ENCODE data around the gene IMPG2. TPM values are rescaled to one million over a fixed set of nuclear protein-coding genes. Genes with fewer than 3 reads are reported as not detected.

The IMPG2 gene
- total RNA-seq, 2 experiments from 2014 or later, result 0.03 TPM; not detected in 1

DNA sequence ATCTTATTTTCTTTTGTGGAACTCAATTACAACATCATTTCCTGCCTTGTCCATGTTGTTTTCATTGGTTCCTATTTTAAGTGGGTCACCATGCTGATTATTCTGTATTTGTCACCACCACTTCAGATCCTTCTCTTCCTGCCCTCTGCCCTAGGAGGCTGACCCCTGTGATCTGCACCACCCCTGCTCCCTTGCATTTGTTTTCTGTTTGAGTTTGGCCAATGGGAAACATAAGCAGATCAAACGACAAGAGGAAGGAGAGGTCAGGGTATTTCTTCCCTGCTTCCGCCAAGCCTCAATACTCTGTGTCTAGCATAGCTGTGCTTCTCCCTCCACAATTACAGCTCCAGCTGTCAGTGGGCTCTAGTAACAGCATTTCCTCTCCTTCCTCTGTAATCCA lies 71.6 kb downstream of the IMPG2 start:
- no peak overlapping the region for H3K4me3 ChIP-seq (ENCODE audit: low read depth, low read length, poor library complexity, severe bottlenecking)
- DNase-seq (ENCODE audit: low spot score), result no peak
- no peaks in the 10 kb centered on the region for H3K79me2 ChIP-seq (ENCODE audit: insufficient read depth, low read depth, low read length)
- H2AFZ ChIP-seq (ENCODE audit: low read length), result no peak overlapping the region
- no peaks in the 10 kb centered on the region for H4K20me1 ChIP-seq (ENCODE audit: insufficient read depth, low read length)
- POLR2A ChIA-PET, result no interaction called here
- no peaks in the 10 kb centered on the region for H3K36me3 ChIP-seq (ENCODE audit: insufficient read depth, low read length)
- CTCF ChIA-PET (ENCODE audit: unreplicated experiment), result no interaction called here
- no peaks in the 10 kb centered on the region for H3K9me3 ChIP-seq (ENCODE audit: low read length)
- H3K4me2 ChIP-seq (ENCODE audit: low read length), result no peak overlapping the region
- BruUV-seq (replicated peaks), result no TSS peak
- intact Hi-C loops (cut with micrococcal nuclease; ENCODE audit: unreplicated experiment), result no loop called here
- H3K9me2 ChIP-seq (ENCODE audit: insufficient read depth, low read length), result no peaks in the 10 kb centered on the region
- H3K27ac ChIP-seq (ENCODE audit: low read depth, low read length, poor library complexity, severe bottlenecking), result no peak overlapping the region
- TF ChIP-seq, protein P1, sequence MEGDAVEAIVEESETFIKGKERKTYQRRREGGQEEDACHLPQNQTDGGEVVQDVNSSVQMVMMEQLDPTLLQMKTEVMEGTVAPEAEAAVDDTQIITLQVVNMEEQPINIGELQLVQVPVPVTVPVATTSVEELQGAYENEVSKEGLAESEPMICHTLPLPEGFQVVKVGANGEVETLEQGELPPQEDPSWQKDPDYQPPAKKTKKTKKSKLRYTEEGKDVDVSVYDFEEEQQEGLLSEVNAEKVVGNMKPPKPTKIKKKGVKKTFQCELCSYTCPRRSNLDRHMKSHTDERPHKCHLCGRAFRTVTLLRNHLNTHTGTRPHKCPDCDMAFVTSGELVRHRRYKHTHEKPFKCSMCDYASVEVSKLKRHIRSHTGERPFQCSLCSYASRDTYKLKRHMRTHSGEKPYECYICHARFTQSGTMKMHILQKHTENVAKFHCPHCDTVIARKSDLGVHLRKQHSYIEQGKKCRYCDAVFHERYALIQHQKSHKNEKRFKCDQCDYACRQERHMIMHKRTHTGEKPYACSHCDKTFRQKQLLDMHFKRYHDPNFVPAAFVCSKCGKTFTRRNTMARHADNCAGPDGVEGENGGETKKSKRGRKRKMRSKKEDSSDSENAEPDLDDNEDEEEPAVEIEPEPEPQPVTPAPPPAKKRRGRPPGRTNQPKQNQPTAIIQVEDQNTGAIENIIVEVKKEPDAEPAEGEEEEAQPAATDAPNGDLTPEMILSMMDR (conservative IDR thresholded peaks at IDR 0.05; ENCODE audit: low read length), result no peak
- no peaks in the 10 kb centered on the region for H3K4me1 ChIP-seq (ENCODE audit: insufficient read depth, low read length, poor library complexity, severe bottlenecking)

DNA sequence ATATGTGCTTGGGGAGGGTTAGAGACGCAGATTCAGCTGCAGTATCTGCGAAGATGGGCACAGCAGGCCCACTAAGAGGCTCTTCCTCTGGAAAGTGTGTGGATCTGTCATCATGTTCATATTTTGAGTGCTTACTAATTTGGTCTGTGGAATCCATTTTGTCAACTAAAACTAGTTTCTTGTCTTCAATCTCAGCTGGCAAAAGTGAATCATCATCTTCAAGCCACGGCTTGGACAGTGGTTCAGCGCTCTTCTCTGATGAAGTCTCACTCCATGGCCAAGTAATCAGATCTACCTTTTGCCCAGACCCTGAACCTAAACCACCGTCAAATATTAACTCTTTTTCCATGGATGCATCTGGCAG lies 76.2 kb downstream of the IMPG2 start:
- ChIA-PET POLR2A (no interaction called here), CTCF (ENCODE audit: unreplicated experiment) (no interaction called here)
- Histone ChIP-seq H3K4me2 (ENCODE audit: low read length) (no peak overlapping the region), H3K4me1 (ENCODE audit: insufficient read depth, low read length, poor library complexity, severe bottlenecking) (no peaks in the 10 kb centered on the region), H3K27ac (ENCODE audit: low read depth, low read length, poor library complexity, severe bottlenecking) (no peak overlapping the region), H3K36me3 (ENCODE audit: insufficient read depth, low read length) (no peaks in the 10 kb centered on the region), H3K4me3 (ENCODE audit: low read depth, low read length, poor library complexity, severe bottlenecking) (no peak overlapping the region), H3K9me3 (ENCODE audit: low read length) (no peaks in the 10 kb centered on the region), H4K20me1 (ENCODE audit: insufficient read depth, low read length) (no peaks in the 10 kb centered on the region), H2AFZ (ENCODE audit: low read length) (no peak overlapping the region), H3K9me2 (ENCODE audit: insufficient read depth, low read length) (no peaks in the 10 kb centered on the region), H3K79me2 (ENCODE audit: insufficient read depth, low read depth, low read length) (no peaks in the 10 kb centered on the region)
- intact Hi-C loops (cut with micrococcal nuclease; ENCODE audit: unreplicated experiment), result no loop called here
- no TSS peak for BruUV-seq (replicated peaks)
- DNase-seq (ENCODE audit: low spot score), result no peak
- TF ChIP-seq, protein P1 (conservative IDR thresholded peaks at IDR 0.05; ENCODE audit: low read length), result no peak
- TF ChIP-seq EZH2phosphoT487 (IDR thresholded peaks at IDR 0.05; ENCODE audit: borderline replicate concordance, low read depth, low read length), result no peak

DNA sequence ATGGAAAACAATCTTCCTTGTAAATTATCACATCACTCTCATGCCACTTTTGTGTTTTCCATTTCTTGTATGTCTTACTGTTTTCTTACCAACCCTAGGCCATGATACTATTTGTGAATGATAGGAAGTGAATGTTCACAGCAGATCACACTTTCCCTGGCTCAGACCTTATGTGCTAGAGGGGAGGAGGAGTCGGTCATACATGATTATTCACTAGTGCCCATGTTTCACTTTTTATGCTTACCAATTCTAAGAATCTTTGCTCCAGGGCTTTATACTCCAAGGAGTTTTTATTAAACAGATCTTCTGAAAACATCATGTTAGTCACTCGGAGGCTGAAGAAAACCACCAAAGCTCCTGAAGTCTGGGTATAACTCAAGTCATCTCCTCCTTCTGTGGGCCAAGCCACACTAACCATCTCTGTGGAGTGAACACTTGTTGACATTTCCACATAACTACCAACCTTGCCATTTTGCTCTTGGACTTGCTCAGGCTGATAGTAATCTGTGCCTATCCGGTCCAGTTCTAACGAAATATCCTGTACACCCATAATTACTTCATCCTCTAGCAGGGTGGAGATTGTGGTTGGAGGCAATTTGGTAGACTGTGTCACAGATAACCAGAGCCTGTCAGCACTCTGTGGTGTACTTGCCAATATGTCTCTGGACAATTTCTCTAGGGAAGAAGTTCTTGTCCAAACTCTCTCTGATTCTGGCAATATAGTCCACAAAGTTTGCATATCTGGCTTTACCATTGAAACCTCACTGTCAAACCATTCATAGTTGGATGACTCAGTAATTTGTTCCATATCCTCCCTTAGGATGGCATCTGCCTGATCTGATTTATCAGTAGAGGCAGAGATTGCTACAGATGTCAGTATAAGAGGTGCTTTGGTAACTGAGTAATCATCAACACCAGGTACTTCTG lies 76.8 kb downstream of the IMPG2 start:
- Histone ChIP-seq H4K20me1 (ENCODE audit: insufficient read depth, low read length) (no peaks in the 10 kb centered on the region), H3K4me1 (ENCODE audit: insufficient read depth, low read length, poor library complexity, severe bottlenecking) (no peaks in the 10 kb centered on the region), H2AFZ (ENCODE audit: low read length) (no peak overlapping the region), H3K27ac (ENCODE audit: low read depth, low read length, poor library complexity, severe bottlenecking) (no peak overlapping the region), H3K4me3 (ENCODE audit: low read depth, low read length, poor library complexity, severe bottlenecking) (no peak overlapping the region), H3K9me3 (ENCODE audit: low read length) (no peaks in the 10 kb centered on the region), H3K79me2 (ENCODE audit: insufficient read depth, low read depth, low read length) (no peaks in the 10 kb centered on the region), H3K4me2 (ENCODE audit: low read length) (no peak overlapping the region), H3K36me3 (ENCODE audit: insufficient read depth, low read length) (no peaks in the 10 kb centered on the region), H3K9me2 (ENCODE audit: insufficient read depth, low read length) (no peaks in the 10 kb centered on the region)
- no TSS peak for BruUV-seq (replicated peaks)
- no peak for DNase-seq (ENCODE audit: low spot score)
- TF ChIP-seq EZH2phosphoT487 (IDR thresholded peaks at IDR 0.05; ENCODE audit: borderline replicate concordance, low read depth, low read length), result no peak
- TF ChIP-seq, protein P1 (conservative IDR thresholded peaks at IDR 0.05; ENCODE audit: low read length), result no peak
- CTCF ChIA-PET (ENCODE audit: unreplicated experiment), result no interaction called here
- intact Hi-C loops (cut with micrococcal nuclease; ENCODE audit: unreplicated experiment), result no loop called here
- POLR2A ChIA-PET, result no interaction called here

Measured in OCI-LY7 (cell line).